Gastrocnemius medialis (tissue), 4 donors: ENCODE data around the gene TMEM86B.

Source experiments
- POLR2A ChIP-seq, 2 donors: fragments of 450-650 bp; IDR thresholded peaks; one replicate each; pipeline ENCODE4 v1.6.1; 2017; ENCODE audit warnings: antibody characterized with exemption in 2 of 2, mild to moderate bottlenecking in 2 of 2, moderate library complexity in 2 of 2
- TF ChIP-seq, protein P1 (sequence below), 5 experiments: fragments of 450-650 bp in 3 of 5; fragments of 200-600 bp in 2 of 5; sonication (generic) in 2 of 5; IDR thresholded peaks in 4 of 5; conservative IDR thresholded peaks in 1 of 5; 1 replicate in 4 of 5; 2 replicates in 1 of 5; pipeline ENCODE4 v1.5.1; 2016 to 2019; ENCODE audit warnings: antibody characterized with exemption in 5 of 5, mild to moderate bottlenecking in 3 of 5, moderate library complexity in 3 of 5

GRCh38 chr19:55209693-55210472 is 18.7 kb downstream of the TMEM86B start:
- TF ChIP-seq, protein P1, sequence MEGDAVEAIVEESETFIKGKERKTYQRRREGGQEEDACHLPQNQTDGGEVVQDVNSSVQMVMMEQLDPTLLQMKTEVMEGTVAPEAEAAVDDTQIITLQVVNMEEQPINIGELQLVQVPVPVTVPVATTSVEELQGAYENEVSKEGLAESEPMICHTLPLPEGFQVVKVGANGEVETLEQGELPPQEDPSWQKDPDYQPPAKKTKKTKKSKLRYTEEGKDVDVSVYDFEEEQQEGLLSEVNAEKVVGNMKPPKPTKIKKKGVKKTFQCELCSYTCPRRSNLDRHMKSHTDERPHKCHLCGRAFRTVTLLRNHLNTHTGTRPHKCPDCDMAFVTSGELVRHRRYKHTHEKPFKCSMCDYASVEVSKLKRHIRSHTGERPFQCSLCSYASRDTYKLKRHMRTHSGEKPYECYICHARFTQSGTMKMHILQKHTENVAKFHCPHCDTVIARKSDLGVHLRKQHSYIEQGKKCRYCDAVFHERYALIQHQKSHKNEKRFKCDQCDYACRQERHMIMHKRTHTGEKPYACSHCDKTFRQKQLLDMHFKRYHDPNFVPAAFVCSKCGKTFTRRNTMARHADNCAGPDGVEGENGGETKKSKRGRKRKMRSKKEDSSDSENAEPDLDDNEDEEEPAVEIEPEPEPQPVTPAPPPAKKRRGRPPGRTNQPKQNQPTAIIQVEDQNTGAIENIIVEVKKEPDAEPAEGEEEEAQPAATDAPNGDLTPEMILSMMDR (IDR thresholded peaks at IDR 0.05 in 4 of 5, conservative IDR thresholded peaks at IDR 0.05 in 1 of 5): no peak
- no peak for TF ChIP-seq POLR2A (IDR thresholded peaks at IDR 0.05)
